GM10248 (cell line): ENCODE results near the gene EXOSC1.

Source experiments
- CTCF ChIA-PET: fragments of 300-600 bp; sonication (Branson Sonifier 250); formaldehyde crosslinking; extraction: SDS; loops from one replicate; lab custom pipeline; 2021; ENCODE audit warnings: antibody characterized with exemption; lab: Yijun Ruan, JAX
- POLR2A ChIA-PET: fragments of 350-650 bp; sonication (Branson Sonifier 250); formaldehyde crosslinking; extraction: SDS; loops from one replicate; lab custom pipeline; 2020; ENCODE audit warnings: antibody characterized with exemption; lab: Yijun Ruan, JAX
- DNase-seq: peaks from one replicate; pipeline ENCODE4 v3.0.0; 2012; ENCODE audit errors: extremely low spot score
- TF ChIP-seq, protein P1 (sequence below): IDR thresholded peaks from 2 replicates; pipeline ENCODE4 v1.5.1; 2012; ENCODE audit warnings: mild to moderate bottlenecking, low read depth; ENCODE audit errors: extremely low read depth, missing control alignments, control extremely low read depth

The EXOSC1 gene

DNA sequence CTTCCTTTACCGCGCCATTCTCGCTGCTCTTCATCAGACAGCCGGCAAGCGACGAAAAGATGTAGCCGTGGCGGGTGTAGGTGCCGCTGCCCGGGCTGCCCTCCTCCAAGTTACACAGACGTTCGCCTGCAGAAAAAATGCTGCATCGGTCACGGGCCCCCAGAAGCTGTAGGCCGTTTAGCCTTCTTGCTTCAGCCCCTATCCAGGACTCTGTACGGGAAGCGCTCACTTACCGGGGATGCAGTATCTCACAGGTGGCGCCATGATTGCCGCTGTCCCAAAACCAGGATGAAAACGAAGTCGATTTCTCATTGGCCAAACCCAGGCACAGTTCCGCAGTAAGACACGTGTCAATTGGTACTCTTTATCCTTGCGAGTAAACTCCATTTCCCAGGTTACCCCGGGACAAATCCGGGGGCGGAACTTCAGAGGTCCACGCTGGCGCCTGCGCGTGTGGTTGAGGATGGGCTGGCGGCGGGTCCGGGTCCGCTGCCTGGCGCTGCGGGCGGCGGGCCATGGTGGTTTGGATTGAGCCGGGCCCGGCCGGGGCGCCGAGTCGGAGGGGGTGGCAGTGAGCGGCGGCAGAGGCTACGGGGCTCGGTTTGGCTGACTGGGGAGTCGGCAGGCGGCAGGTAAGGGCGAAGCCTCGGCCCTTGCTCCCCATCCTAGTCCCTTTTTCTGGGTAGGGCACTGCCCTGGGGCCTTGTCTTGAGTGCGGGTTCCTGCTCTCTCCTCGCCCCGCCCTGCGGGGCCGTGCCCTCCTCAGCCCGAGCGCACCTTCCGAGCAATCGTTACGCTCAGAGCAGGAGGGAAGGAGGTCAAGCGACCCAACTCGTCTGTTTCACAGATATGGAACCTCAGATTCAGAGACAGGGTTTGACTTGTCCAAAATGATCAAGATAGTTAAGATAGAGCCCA is at the start of gene EXOSC1, which contains the start of gene ZDHHC16:
EXOSC1 (minus strand) TSS at position 285 of the 918 bp plus-strand sequence; CDS start at position 264, 21 bp downstream.
ZDHHC16 (plus strand) TSS at position 454 of the 918 bp plus-strand sequence. CDS start 5,501 bp downstream, outside the sequence.
- CTCF ChIA-PET = interaction anchor here (1.8 kb wide), 1 partner anchor 12 kb away, joined by 5 read pairs; no protein-coding TSS in a partner anchor

GRCh38 chr10:97494863-97495506 is 49.2 kb upstream of the EXOSC1 start:
- TF ChIP-seq, protein P1, sequence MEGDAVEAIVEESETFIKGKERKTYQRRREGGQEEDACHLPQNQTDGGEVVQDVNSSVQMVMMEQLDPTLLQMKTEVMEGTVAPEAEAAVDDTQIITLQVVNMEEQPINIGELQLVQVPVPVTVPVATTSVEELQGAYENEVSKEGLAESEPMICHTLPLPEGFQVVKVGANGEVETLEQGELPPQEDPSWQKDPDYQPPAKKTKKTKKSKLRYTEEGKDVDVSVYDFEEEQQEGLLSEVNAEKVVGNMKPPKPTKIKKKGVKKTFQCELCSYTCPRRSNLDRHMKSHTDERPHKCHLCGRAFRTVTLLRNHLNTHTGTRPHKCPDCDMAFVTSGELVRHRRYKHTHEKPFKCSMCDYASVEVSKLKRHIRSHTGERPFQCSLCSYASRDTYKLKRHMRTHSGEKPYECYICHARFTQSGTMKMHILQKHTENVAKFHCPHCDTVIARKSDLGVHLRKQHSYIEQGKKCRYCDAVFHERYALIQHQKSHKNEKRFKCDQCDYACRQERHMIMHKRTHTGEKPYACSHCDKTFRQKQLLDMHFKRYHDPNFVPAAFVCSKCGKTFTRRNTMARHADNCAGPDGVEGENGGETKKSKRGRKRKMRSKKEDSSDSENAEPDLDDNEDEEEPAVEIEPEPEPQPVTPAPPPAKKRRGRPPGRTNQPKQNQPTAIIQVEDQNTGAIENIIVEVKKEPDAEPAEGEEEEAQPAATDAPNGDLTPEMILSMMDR = no peak
- POLR2A ChIA-PET = interaction anchor here (0.6 kb wide), 1 partner anchor 144 kb away, joined by 3 read pairs; no protein-coding TSS in a partner anchor
- CTCF ChIA-PET = interaction anchor here (1.8 kb wide), 1 partner anchor 78 kb away, joined by 4 read pairs; the partner anchor contains the start of gene ANKRD2
- no peak for DNase-seq

More for the DNA sequence above, at the start of gene EXOSC1, which contains the start of gene ZDHHC16:
- TF ChIP-seq, protein P1 = peak; percentile 21
- DNase-seq = peak; percentile 98
- POLR2A ChIA-PET = no interaction called here

- TF ChIP-seq, protein P1 = no peak
- ChIA-PET CTCF (interaction anchor here (1.8 kb wide), 1 partner anchor 78 kb away, joined by 4 read pairs; the partner anchor contains the start of gene ANKRD2), POLR2A (no interaction called here)
- no peak for DNase-seq
Observed at GRCh38 chr10:97494151-97494550, 48.3 kb upstream of the EXOSC1 start.

- TF ChIP-seq, protein P1 = no peak
- DNase-seq = no peak
- ChIA-PET CTCF (interaction anchor here (0.9 kb wide), 1 partner anchor 14 kb away, joined by 5 read pairs; no protein-coding TSS in a partner anchor), POLR2A (interaction anchor here (0.5 kb wide), 1 partner anchor 87 kb away, joined by 3 read pairs; no protein-coding TSS in a partner anchor)
Observed at GRCh38 chr10:97490592-97490991, 44.8 kb upstream of the EXOSC1 start.

DNA sequence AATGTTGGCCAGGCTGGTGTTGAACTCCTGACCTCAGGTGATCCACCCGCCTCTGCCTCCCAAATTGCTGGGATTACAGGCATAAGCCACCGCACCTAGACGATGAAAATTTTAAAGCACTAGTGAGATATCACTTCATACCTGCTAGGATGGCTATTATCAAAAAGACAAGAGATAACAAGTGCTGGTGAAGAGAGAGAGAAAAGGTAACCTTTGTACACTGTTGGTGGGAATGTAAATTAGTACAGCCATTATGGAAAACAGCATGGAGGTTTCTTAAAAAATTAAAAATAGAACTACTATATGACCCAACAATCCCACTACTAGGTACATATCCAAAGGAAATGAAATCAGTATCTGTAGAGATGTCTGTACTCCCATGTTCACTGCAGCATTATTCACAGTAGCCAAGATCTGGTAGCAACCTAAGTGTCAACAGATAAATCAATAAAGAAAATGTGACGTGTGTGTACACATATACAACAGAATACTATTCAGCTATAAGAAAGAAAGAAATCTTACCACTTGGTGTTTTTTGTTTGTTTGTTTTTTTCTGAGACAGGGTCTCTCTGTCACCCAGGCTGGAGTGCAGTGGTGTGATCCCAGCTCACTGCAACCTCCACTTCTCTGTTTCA is 40.0 kb upstream of the EXOSC1 start:
- ChIA-PET POLR2A (no interaction called here), CTCF (no interaction called here)
- TF ChIP-seq, protein P1 = no peak
- no peak for DNase-seq

DNA sequence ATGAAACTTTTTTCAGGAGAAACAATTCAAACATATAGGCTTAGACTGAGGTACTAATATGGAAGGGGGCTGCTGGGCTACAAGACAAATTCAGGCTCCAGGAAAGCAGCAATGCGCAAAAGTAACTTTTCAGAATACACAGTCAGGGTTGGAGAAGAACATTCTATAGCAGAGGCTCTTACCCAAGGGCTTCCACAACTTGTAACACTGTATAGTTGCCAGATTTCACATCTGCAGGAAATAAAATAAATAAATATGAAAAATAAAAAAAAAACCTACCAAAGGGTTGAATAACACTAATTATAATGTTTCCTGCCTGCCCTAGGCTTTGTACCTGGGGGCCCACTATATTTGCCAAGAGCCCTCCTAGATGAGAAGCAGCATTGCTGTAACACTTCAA is 38.1 kb upstream of the EXOSC1 start:
- TF ChIP-seq, protein P1 = no peak
- POLR2A ChIA-PET = no interaction called here
- CTCF ChIA-PET = no interaction called here
- DNase-seq = no peak
